DOHH2 (cell line): ENCODE data around the gene FHL3.

Experiments
- H3F3A ChIP-seq: fragments of 200-600 bp; sonication (generic), shearing (Covaris generic); 2 replicates; pipeline ENCODE4 v1.6.0; 2016; ENCODE audit warnings: antibody characterized with exemption, mild to moderate bottlenecking; ENCODE audit not compliant: control insufficient read depth, insufficient read depth
- H3K27ac ChIP-seq: fragments of 200-600 bp; sonication (generic); 2 replicates; pipeline ENCODE4 v1.5.1; 2014; ENCODE audit warnings: low read depth, mild to moderate bottlenecking, low read length, moderate library complexity
- H3K27me3 ChIP-seq: fragments of 200-600 bp; sonication (generic); 2 replicates; pipeline ENCODE4 v1.6.1; 2014; ENCODE audit warnings: mild to moderate bottlenecking, low read length, mixed read lengths; ENCODE audit not compliant: control insufficient read depth
- H3K36me3 ChIP-seq: fragments of 200-600 bp; sonication (generic); 2 replicates; pipeline ENCODE4 v1.6.1; 2014; ENCODE audit warnings: mild to moderate bottlenecking, low read length, moderate library complexity, mixed read lengths; ENCODE audit not compliant: control insufficient read depth
- H3K4me1 ChIP-seq: fragments of 200-600 bp; sonication (generic); 2 replicates; pipeline ENCODE4 v1.6.1; 2014; ENCODE audit warnings: mild to moderate bottlenecking, low read length, mixed read lengths; ENCODE audit not compliant: control insufficient read depth
- H3K4me2 ChIP-seq: fragments of 200-600 bp; sonication (generic); 2 replicates; pipeline ENCODE4 v1.6.0; 2014; ENCODE audit warnings: mild to moderate bottlenecking, low read length, moderate library complexity
- H3K4me3 ChIP-seq: fragments of 200-600 bp; sonication (generic); 2 replicates; pipeline ENCODE4 v1.5.1; 2014; ENCODE audit warnings: mild to moderate bottlenecking, low read length, mixed read lengths
- H3K79me2 ChIP-seq: fragments of 200-600 bp; sonication (generic); 2 replicates; pipeline ENCODE4 v1.6.1; 2014; ENCODE audit warnings: mild to moderate bottlenecking, low read length, mixed read lengths; ENCODE audit not compliant: control insufficient read depth
- H3K9me2 ChIP-seq: fragments of 200-600 bp; sonication (generic); replicated peaks from 2 replicates; pipeline ENCODE4 v1.6.1; 2014; ENCODE audit warnings: mild to moderate bottlenecking, low read length, mixed read lengths; ENCODE audit not compliant: control insufficient read depth
- H3K9me3 ChIP-seq: fragments of 200-600 bp; sonication (generic); 2 replicates; pipeline ENCODE4 v1.6.1; 2014; ENCODE audit warnings: antibody characterized with exemption, low read length, mixed read lengths; ENCODE audit not compliant: control insufficient read depth, insufficient read depth
- H4K20me1 ChIP-seq: fragments of 200-600 bp; sonication (generic); 2 replicates; pipeline ENCODE4 v1.6.0; 2014; ENCODE audit warnings: low read depth, mild to moderate bottlenecking, antibody characterized with exemption, low read length, moderate library complexity; ENCODE audit not compliant: control insufficient read depth, insufficient read depth
- EZH2phosphoT487 ChIP-seq: fragments of 200-600 bp; sonication (generic); IDR thresholded peaks from 2 replicates; pipeline ENCODE4 v1.6.1; 2017; ENCODE audit warnings: borderline replicate concordance, mild to moderate bottlenecking, antibody characterized with exemption, low read length, moderate library complexity, mixed read lengths
- TF ChIP-seq, protein P1 (sequence below): fragments of 200-600 bp; sonication (generic); IDR thresholded peaks from one replicate; pipeline ENCODE4 v1.5.1; 2014; ENCODE audit warnings: antibody characterized with exemption, mild to moderate bottlenecking, low read depth, low read length; ENCODE audit not compliant: poor library complexity, severe bottlenecking

FHL3 gene

DNA sequence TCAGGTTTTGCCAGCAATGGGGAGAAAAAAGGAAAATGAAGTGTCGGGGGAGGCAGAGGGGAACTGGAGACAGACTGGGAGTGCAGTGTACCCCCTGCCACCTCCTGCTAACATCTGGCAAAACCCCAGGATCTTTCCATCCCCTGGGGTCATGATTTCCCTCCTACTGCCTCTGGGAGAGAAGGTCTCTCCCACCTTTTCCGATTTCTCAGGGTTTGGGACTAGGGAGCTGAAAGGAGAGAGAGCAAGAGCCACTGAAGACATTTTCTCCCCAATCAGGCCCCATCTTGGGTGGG is 5.1 kb downstream of the FHL3 start:
- Histone ChIP-seq H3K27me3 (peaks cover 13% of the 10 kb centered on the region), H3K4me1 (peaks cover 35% of the 10 kb centered on the region), H3K36me3 (no peaks in the 10 kb centered on the region), H3K27ac (no peak overlapping the region), H3F3A (no peaks in the 10 kb centered on the region), H3K9me2 (no peaks in the 10 kb centered on the region), H3K4me3 (no peak overlapping the region), H3K79me2 (no peaks in the 10 kb centered on the region), H4K20me1 (no peaks in the 10 kb centered on the region), H3K4me2 (peak overlapping the region; percentile 46; the same call in 1 of the 2 replicates), H3K9me3 (no peaks in the 10 kb centered on the region)
- TF ChIP-seq EZH2phosphoT487, result no peak
- TF ChIP-seq, protein P1, sequence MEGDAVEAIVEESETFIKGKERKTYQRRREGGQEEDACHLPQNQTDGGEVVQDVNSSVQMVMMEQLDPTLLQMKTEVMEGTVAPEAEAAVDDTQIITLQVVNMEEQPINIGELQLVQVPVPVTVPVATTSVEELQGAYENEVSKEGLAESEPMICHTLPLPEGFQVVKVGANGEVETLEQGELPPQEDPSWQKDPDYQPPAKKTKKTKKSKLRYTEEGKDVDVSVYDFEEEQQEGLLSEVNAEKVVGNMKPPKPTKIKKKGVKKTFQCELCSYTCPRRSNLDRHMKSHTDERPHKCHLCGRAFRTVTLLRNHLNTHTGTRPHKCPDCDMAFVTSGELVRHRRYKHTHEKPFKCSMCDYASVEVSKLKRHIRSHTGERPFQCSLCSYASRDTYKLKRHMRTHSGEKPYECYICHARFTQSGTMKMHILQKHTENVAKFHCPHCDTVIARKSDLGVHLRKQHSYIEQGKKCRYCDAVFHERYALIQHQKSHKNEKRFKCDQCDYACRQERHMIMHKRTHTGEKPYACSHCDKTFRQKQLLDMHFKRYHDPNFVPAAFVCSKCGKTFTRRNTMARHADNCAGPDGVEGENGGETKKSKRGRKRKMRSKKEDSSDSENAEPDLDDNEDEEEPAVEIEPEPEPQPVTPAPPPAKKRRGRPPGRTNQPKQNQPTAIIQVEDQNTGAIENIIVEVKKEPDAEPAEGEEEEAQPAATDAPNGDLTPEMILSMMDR, result no peak

DNA sequence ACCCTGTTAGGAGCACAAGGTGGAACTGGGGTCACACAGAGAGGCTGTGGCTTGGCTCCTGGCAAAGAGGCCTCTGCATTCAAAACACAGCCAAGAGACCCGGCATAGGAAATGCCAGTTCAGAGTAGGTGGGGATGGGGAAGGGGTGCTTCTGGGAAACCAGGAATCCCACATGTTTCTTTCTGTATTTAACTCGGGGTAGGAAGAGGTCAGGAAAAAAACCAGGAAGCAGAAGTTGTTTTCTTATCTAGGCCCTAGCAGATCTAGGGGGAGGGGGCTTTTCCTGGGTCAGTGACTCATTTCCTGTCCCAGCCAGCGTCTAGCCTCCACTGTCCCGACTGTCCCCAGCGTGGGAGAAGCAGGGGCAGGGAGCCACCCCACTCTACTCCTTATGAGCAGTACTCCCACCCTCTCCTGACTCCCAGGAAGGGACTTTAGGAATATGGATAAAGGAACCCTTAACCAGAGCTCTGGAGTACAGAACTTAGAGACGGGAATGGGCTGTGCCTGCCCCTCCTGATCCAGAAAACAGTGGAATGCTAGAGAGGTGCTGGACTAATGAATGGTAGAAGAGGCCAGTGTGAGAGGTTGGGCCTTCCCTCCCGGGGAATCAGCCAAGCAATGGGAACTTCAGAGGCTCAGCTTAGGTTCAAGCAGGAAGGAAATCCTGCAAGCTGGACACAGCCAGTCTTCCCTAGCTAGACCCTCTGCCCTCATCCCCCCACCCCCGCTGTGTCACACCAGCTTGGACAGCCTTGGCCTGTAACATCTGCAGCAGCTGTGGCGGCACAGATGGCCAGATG is 5.7 kb downstream of the FHL3 start:
- Histone ChIP-seq H3K9me3 (no peaks in the 10 kb centered on the region), H3K27ac (no peak overlapping the region)
- no peak for TF ChIP-seq EZH2phosphoT487
- TF ChIP-seq, protein P1, result no peak

DNA sequence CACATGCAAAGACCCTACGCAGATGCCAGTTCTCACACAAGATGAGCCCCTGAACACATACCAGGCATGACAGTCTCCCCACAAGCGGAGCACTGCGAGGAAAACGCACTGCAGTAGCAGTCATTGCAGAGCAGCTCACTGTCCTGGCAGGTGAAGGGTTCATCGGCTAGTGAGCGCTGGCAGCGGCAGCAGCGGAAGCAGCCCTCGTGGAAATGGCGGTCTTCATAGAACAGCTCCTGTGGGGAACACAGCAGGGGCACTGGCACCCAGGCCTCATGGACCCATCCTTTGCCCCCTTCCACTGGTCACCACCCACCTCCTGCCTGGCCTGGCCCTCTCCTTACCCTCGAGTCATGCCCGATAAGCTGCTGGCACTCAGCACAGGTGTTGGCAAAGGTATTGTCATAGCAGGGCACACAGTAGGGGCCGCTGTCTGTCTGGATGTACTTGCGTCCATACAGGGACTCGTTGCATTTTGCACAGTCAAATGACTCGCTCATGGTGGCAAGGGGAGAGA is 6.3 kb downstream of the FHL3 start:
- Histone ChIP-seq H3F3A (no peaks in the 10 kb centered on the region), H3K9me3 (no peaks in the 10 kb centered on the region), H3K36me3 (no peaks in the 10 kb centered on the region), H3K4me2 (peak overlapping the region; percentile 46; the same call in 1 of the 2 replicates), H3K4me3 (no peak overlapping the region), H3K27me3 (peaks cover 5% of the 10 kb centered on the region), H4K20me1 (no peaks in the 10 kb centered on the region), H3K27ac (no peak overlapping the region), H3K9me2 (no peaks in the 10 kb centered on the region), H3K79me2 (no peaks in the 10 kb centered on the region), H3K4me1 (peaks cover 27% of the 10 kb centered on the region)
- TF ChIP-seq EZH2phosphoT487, result no peak
- TF ChIP-seq, protein P1, result no peak

More for the DNA sequence above, 5.7 kb downstream of the FHL3 start:
- Histone ChIP-seq H3K4me1 (peaks cover 33% of the 10 kb centered on the region), H3K27me3 (peaks cover 11% of the 10 kb centered on the region), H3K79me2 (no peaks in the 10 kb centered on the region), H3K36me3 (no peaks in the 10 kb centered on the region), H3K9me2 (no peaks in the 10 kb centered on the region), H3K4me2 (peak overlapping the region; percentile 46), H3F3A (no peaks in the 10 kb centered on the region), H3K4me3 (peak overlapping the region; percentile 27; the same call in 1 of the 2 replicates), H4K20me1 (no peaks in the 10 kb centered on the region)
